Right lobe of liver (tissue), 4 donors: ENCODE results near the gene CEP164.

Source experiments
- CTCF ChIP-seq, 4 donors: fragments of 200-600 bp in 3 of 4; fragments of 450-650 bp in 1 of 4; IDR thresholded peaks; one replicate each; pipeline versions ENCODE4 v1.5.1 to v1.8.0; 2016 to 2022; ENCODE audit warnings: antibody characterized with exemption in 4 of 4, mild to moderate bottlenecking in 2 of 4
- POLR2A ChIP-seq: fragments of 450-650 bp; IDR thresholded peaks from one replicate; pipeline ENCODE4 v1.6.1; 2017; ENCODE audit warnings: antibody characterized with exemption, mild to moderate bottlenecking
- donor health status: DM: no; HTN: no; CAD: no.
- donor health status: DM: no; HTN: no; CAD: no.
- donor health status: DM: no; HTN: yes; CAD: no.

- TF ChIP-seq CTCF (IDR thresholded peaks at IDR 0.05) (no peak), POLR2A (no peak)
Observed at GRCh38 chr11:117458275-117459122, 130.8 kb downstream of the CEP164 start.
